Stomach (tissue), 9 donors: ENCODE results near the gene GEMIN8. TPM values are rescaled to one million over a fixed set of nuclear protein-coding genes. Genes with fewer than 3 reads are reported as not detected.

Experiments
- DNase-seq, 2 donors: peaks; one replicate each; pipeline versions ENCODE4 v3.0.0 to v3.0.0-alpha.2; 2013 to 2019
- H3K27ac ChIP-seq, 5 donors: fragments of 200-600 bp in 4 of 5; sonication (generic) in 4 of 5; one replicate each; pipeline ENCODE4 v1.5.1; 2013 to 2019; ENCODE audit warnings: mild to moderate bottlenecking in 1 of 5, moderate library complexity in 1 of 5
- H3K27me3 ChIP-seq, 3 donors: fragments of 200-600 bp; sonication (generic); one replicate each; pipeline ENCODE4 v1.5.1; 2017 to 2019; ENCODE audit warnings: mixed run types in 1 of 3
- H3K36me3 ChIP-seq, 4 donors: fragments of 200-600 bp; sonication (generic); 1 replicate in 3 of 4; 2 replicates in 1 of 4; pipeline ENCODE4 v1.5.1; 2016 to 2019
- H3K4me1 ChIP-seq, 4 donors: fragments of 200-600 bp; sonication (generic); one replicate each; pipeline ENCODE4 v1.5.1; 2016 to 2019
- H3K4me3 ChIP-seq, 4 donors: fragments of 200-600 bp; sonication (generic) in 3 of 4; one replicate each; pipeline ENCODE4 v1.5.1; 2016 to 2019; ENCODE audit warnings: mild to moderate bottlenecking in 1 of 4
- H3K9me3 ChIP-seq, 4 donors: fragments of 200-600 bp; sonication (generic); one replicate each; pipeline ENCODE4 v1.5.1; 2016 to 2019
- EP300 ChIP-seq: sonication (generic); formaldehyde crosslinking; IDR thresholded peaks from one replicate; pipeline ENCODE4 v1.6.1; 2017; ENCODE audit warnings: antibody characterized with exemption
- POLR2A ChIP-seq, 4 donors: fragments of 450-650 bp; IDR thresholded peaks; one replicate each; pipeline ENCODE4 v1.6.1; 2016; ENCODE audit warnings: antibody characterized with exemption in 4 of 4, control low read depth in 2 of 4, mild to moderate bottlenecking in 1 of 4, moderate library complexity in 1 of 4
- POLR2AphosphoS5 ChIP-seq, 3 donors: sonication (generic); formaldehyde crosslinking; IDR thresholded peaks; one replicate each; pipeline ENCODE4 v1.6.1; 2016; ENCODE audit warnings: antibody characterized with exemption in 3 of 3
- WGBS, 5 donors: extraction: QIAGEN DNeasy Blood & Tissue Kit in 3 of 5; methylation state at CpG; one replicate each; pipeline versions ENCODE4 v1.1.5 to v1.1.7; 2013 to 2018; 5-methylcytosine and 5-hydroxymethylcytosine counted together
- intact Hi-C: fragments of 100-400 bp; cut with DNase I; formaldehyde crosslinking; loops from one replicate; pipeline ENCODE4 v1.15.1; 2023; ENCODE audit warnings: low total_unique reads
- polyA plus RNA-seq, 3 donors: library from polyadenylated mRNA; stranded (reverse); fragments of 200-250 nt; gene quantifications; one replicate each; pipeline ENCODE4 v1.2.3, GENCODE V29; 2013
- total RNA-seq, 5 donors: library from RNA; depleted of rRNA; stranded (reverse); fragments of >200 nt; gene quantifications; one replicate each; pipeline versions ENCODE4 v1.1.0 to v1.2.3, GENCODE V29; 2014 to 2016
- TF ChIP-seq, protein P1 (sequence below), 7 experiments: fragments of 450-650 bp in 4 of 7; fragments of 200-600 bp in 3 of 7; sonication (generic) in 3 of 7; IDR thresholded peaks; one replicate each; pipeline ENCODE4 v1.5.1; 2016 to 2019; ENCODE audit warnings: antibody characterized with exemption in 7 of 7, control low read depth in 2 of 7, mild to moderate bottlenecking in 1 of 7
- donor health status: healthy with polysubstance abuse.
- donor health status: Bipolar disorder and iron deficiency.
- donor health status: healthy.

Gene GEMIN8
- total and polyA plus RNA-seq, 8 donors, result 4.3 to 33.5 (median 14.7) TPM

DNA sequence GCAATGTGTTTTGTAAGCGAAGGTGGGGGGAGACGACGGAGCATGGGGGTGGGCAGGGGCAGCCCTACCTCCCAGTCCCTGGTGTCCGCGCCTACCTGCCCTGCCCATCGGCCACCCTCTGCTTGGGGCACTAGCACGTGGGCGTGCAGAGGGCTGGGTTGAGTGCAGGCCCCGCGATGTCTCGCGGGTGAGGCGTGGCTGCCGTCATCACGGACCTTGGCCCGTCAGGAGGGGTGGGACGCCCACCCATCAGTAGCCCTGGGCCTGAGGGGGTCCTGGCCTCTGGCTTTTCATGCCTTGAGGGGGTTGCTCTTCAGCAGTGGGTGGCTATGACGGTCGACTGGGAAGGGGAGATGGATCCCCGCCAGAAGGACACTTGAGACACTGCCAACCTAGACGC lies 36.1 kb upstream of the GEMIN8 start:
- DNase-seq, result no peak
- WGBS, 5 donors, result 81 to 95% (median 94%) methylated on average over 13 to 21 of the region's 21 CpGs
- Histone ChIP-seq H3K27ac (no peak overlapping the region), H3K27me3 (peaks cover 0 to 10% (median 0%) of the 10 kb centered on the region in 3 donors), H3K4me3 (no peak overlapping the region), H3K4me1 (no peaks in the 10 kb centered on the region), H3K36me3 (no peaks in the 10 kb centered on the region), H3K9me3 (no peaks in the 10 kb centered on the region)
- TF ChIP-seq POLR2A (IDR thresholded peaks at IDR 0.05), result no peak
- no peak for TF ChIP-seq EP300
- TF ChIP-seq POLR2AphosphoS5 (IDR thresholded peaks at IDR 0.05), result no peak
- TF ChIP-seq, protein P1, sequence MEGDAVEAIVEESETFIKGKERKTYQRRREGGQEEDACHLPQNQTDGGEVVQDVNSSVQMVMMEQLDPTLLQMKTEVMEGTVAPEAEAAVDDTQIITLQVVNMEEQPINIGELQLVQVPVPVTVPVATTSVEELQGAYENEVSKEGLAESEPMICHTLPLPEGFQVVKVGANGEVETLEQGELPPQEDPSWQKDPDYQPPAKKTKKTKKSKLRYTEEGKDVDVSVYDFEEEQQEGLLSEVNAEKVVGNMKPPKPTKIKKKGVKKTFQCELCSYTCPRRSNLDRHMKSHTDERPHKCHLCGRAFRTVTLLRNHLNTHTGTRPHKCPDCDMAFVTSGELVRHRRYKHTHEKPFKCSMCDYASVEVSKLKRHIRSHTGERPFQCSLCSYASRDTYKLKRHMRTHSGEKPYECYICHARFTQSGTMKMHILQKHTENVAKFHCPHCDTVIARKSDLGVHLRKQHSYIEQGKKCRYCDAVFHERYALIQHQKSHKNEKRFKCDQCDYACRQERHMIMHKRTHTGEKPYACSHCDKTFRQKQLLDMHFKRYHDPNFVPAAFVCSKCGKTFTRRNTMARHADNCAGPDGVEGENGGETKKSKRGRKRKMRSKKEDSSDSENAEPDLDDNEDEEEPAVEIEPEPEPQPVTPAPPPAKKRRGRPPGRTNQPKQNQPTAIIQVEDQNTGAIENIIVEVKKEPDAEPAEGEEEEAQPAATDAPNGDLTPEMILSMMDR (IDR thresholded peaks at IDR 0.05), result no peak
- intact Hi-C loops, result no loop called here

DNA sequence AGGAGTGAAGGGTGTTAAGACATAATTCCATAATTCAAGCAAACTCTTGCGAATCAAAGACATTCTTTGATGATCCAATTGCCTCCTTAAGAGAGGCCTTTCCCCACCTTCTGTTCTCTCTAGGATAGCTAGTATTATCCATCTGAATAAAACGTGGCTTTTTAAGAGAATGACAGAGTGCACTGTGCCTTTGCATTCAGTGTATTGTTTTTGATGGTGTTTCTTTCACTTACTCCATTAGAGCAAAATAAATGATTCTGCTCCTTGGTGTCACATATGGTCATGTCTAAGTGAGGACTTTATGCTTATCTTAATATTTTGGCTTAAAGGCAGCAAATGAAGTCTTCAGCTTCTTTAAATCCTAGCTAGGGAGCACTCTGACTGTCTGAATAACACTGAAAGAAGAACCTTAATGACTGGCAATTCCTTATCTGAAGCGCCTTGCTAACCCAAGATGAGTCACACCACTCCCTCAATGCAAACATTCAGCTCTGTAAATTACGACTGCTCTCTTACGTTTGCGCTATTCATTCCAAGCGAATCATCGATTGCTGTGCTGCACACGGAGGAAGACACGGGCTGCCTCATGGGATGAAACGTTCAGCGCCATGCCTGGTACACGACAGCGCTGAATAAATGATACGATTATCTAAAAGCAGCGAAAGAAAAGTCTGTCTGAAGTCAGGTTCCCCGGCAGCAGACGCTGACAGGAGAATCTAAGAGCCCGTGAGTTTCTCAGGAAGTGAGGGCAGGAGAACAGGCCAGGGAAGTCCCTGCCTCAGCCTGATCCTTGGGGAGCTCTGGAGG lies 35.1 kb upstream of the GEMIN8 start:
- no peak for DNase-seq
- WGBS, 5 donors, result 75 to 84% (median 78%) methylated on average over 19 of the region's 19 CpGs
- H3K27ac ChIP-seq, result no peak overlapping the region

DNA sequence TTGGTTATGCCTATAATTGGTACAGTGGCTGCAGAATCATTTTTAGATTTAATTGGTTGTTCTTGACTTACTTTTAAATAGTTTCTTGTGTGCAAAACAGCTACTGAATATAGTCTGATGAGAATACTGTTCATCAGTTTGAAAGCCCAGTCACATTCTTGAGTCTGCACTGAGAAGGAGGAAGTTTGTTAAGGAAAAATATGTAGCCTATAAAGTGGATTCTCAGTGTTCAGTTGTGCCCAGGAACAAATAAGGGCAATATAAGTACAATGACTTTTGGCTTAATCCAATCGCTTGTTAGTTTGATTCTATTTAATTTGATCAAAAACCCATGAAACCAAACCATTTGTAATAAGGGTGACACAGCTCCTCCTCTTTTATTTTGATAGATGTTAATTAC lies 32.8 kb upstream of the GEMIN8 start:
- WGBS, 5 donors, result 73 to 97% (median 86%) methylated on average over 1 of the region's 1 CpG
- Histone ChIP-seq H3K4me3 (no peak overlapping the region), H3K4me1 (no peaks in the 10 kb centered on the region), H3K9me3 (no peaks in the 10 kb centered on the region), H3K27ac (no peak overlapping the region), H3K36me3 (no peaks in the 10 kb centered on the region), H3K27me3 (peaks cover 0 to 10% (median 0%) of the 10 kb centered on the region in 3 donors)
- TF ChIP-seq POLR2A (IDR thresholded peaks at IDR 0.05), result no peak
- no peak for TF ChIP-seq POLR2AphosphoS5 (IDR thresholded peaks at IDR 0.05)
- TF ChIP-seq, protein P1 (IDR thresholded peaks at IDR 0.05), result no peak
- no peak for TF ChIP-seq EP300
- DNase-seq, result no peak
- intact Hi-C loops, result no loop called here

More for the DNA sequence above, 35.1 kb upstream of the GEMIN8 start:
- H3K36me3 ChIP-seq, result no peaks in the 10 kb centered on the region
- no peak overlapping the region for H3K4me3 ChIP-seq
- TF ChIP-seq, protein P1 (IDR thresholded peaks at IDR 0.05), result no peak
- TF ChIP-seq POLR2AphosphoS5 (IDR thresholded peaks at IDR 0.05) (no peak), POLR2A (IDR thresholded peaks at IDR 0.05) (no peak), EP300 (no peak)
- intact Hi-C loops, result no loop called here
- H3K27me3 ChIP-seq, result peaks cover 0 to 10% (median 0%) of the 10 kb centered on the region in 3 donors
- H3K4me1 ChIP-seq, result no peaks in the 10 kb centered on the region
- no peaks in the 10 kb centered on the region for H3K9me3 ChIP-seq

DNA sequence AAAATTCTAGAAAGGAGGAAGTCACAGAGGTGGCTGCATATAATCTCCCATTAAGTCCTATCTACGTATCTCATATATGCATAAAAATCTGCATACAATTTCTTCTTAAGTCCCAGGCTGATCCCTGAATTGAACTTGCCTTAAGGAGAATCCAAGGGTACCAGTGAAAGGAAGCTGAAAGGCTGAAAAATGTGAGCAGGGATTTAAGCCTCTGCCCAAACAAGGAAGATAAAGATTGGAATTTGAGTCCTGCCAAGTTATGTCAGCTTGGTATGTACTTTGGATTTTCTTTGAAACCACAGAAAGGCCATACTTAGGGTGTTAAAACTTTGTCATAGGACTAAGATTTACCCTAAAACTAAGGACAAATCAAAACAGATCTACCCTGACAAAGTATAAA lies 26.5 kb upstream of the GEMIN8 start:
- DNase-seq, result no peak
- Histone ChIP-seq H3K36me3 (no peaks in the 10 kb centered on the region), H3K9me3 (no peaks in the 10 kb centered on the region), H3K4me1 (no peaks in the 10 kb centered on the region), H3K27me3 (no peaks in the 10 kb centered on the region), H3K4me3 (no peak overlapping the region), H3K27ac (no peak overlapping the region)
- 37 to 70% (median 60%) methylated on average over 1 of the region's 1 CpG for WGBS, 5 donors
- intact Hi-C loops, result no loop called here
- TF ChIP-seq POLR2AphosphoS5 (IDR thresholded peaks at IDR 0.05) (no peak), EP300 (no peak)
- TF ChIP-seq, protein P1 (IDR thresholded peaks at IDR 0.05), result no peak
